Measurements from ENCODE around the gene TRMT61A.

GRCh38 chr14:103518422-103519042 is 10.5 kb upstream of the TRMT61A start:
- TF ChIP-seq EZH2phosphoT487 (IDR thresholded peaks at IDR 0.05; ENCODE audit: insufficient read depth, low read depth) (no peak), EZH2 (IDR thresholded peaks at IDR 0.05; ENCODE audit: insufficient read depth, poor library complexity, severe bottlenecking) (no peak)
